ENCODE measurements around the gene COL6A5.
"Not testable (repeated sequence)": the region's sequence is repeated elsewhere in the genome, so short reads cannot be mapped to it uniquely, and the experiment has no call there.

- TF ChIP-seq CTCF (IDR thresholded peaks at IDR 0.05; ENCODE audit: low read depth, low read length, missing input control); HNF4A (conservative IDR thresholded peaks at IDR 0.05); GABPA (IDR thresholded peaks at IDR 0.05 in 1 of 2, conservative IDR thresholded peaks at IDR 0.05 in 1 of 2); JUND (IDR thresholded peaks at IDR 0.05); SP1 (IDR thresholded peaks at IDR 0.05); REST (IDR thresholded peaks at IDR 0.05); NR2F2 (IDR thresholded peaks at IDR 0.05); YY1 (IDR thresholded peaks at IDR 0.05); RAD21 (IDR thresholded peaks at IDR 0.05); TAF1 (conservative IDR thresholded peaks at IDR 0.05); MAX (IDR thresholded peaks at IDR 0.05); EGR1 (IDR thresholded peaks at IDR 0.05; ENCODE audit: low read depth in 2 of 2): not testable (repeated sequence)
These were observed 102.7 kb downstream of the COL6A5 start for GRCh38 chr3:130448155-130448554.
